ENCODE data around the gene CTIF.
"Not testable (repeated sequence)": the region's sequence is repeated elsewhere in the genome, so short reads cannot be mapped to it uniquely, and the experiment has no call there.

CTIF gene

GRCh38 chr18:48804856-48805610 is 266.2 kb downstream of the CTIF start:
- DNase-seq (ENCODE audit: low spot score): no peak

DNA sequence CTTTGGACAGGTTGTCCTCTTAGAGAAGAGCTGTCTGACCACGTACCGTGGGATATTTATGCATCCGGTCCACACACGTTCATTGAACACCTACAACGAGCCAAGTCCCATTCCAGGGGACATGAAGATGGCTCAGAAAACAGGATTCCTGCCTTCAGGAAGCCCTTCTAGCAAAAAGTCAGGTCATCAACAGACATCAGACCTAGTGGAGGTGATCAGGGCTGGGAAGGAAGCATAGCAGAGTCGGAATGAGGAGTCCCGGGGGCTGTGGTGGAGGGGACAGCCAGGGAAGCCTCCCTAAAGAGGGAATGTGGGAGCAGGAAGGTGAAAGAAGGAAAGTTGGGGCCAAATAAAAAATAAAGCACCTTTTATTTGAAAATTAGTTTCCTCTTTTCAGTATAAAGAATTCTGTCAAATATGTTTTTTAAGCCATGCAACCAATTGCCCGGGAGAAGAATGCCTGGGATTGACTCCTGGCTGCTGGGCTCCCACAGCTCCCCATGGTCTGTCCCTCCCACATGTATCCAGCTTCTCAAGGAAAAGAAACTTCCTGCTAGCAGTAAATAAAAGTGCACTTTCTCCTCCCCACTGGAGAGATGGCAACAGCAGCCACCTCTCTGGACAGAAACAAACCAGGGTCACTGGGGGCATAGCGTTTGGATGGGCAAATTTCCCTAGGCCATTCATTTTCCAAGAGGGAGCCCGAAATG is 267.1 kb downstream of the CTIF start:
- no peak for DNase-seq (ENCODE audit: low spot score)

- no peak for DNase-seq (ENCODE audit: low spot score)
Measured at GRCh38 chr18:48806551-48807261, 267.9 kb downstream of the CTIF start.

DNA sequence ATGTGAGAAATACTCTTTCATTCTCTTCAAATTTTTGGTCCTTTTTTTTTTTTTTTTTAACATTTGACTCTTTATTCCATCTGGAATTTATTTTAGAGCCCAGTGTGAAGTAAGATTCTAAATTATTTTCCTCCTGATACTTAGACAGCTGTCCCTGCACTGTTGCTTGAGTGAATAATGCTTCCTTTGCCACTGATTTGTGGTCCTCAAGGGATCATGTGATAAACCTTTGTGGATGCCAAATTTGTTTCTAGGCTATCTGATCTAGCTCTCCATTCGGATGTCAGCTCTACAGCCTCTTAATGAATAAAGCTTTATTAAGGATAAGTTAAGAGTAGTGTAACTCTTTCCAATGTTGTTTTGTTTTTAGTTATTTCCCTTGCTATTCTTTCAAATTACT is 269.6 kb downstream of the CTIF start:
- DNase-seq (ENCODE audit: low spot score): no peak

GRCh38 chr18:48809365-48809764 is 270.5 kb downstream of the CTIF start:
- no peak for DNase-seq (ENCODE audit: low spot score)

GRCh38 chr18:48810805-48811204 is 272.0 kb downstream of the CTIF start:
- no peak for DNase-seq (ENCODE audit: low spot score)

GRCh38 chr18:48811401-48811800 is 272.6 kb downstream of the CTIF start:
- no peak for DNase-seq (ENCODE audit: low spot score)

DNA sequence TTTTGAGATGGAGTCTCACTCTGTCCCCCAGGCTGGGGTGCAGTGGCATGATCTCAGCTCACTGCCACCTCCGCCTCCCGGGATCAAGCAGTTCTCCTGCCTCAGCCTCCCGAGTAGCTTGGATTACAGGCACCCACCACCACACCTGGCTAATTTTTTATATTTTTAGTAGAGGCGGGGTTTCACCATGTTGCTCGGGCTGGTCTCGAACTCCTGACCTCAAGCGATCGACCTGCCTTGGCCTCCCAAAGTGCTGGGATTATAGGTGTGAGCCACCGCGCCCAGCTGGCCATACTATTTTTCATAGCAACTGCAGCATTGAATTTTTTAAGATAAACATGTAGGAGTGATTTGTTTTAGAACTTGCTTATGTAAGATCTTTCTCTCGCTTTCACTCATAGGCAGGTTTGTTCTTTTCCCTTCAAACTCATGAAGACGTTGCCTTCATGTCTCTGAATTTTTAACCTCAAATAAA is 273.2 kb downstream of the CTIF start:
- DNase-seq (ENCODE audit: low spot score): not testable (repeated sequence)

DNA sequence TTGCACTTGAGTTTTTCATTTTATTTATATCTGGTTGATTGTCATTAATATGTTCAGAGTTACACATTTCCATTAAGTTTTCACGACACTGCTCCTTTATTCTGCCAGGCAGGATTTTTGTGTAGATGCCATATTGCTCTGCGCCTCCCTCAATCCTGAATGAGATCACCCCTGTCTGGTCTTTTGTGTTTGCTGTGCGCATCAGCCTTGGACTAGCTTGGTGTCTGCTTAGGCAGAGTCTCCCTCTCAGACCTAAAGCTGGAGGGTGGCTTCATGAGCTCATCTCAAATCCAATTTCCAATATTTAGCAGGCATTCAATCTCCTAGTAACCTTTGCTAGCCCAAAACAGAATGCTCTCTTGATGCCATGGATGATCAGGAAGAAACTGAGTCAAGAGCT is 274.5 kb downstream of the CTIF start:
- no peak for DNase-seq (ENCODE audit: low spot score)

- no peak for DNase-seq (ENCODE audit: low spot score)
Measured at GRCh38 chr18:48813833-48814489, 275.1 kb downstream of the CTIF start.

DNA sequence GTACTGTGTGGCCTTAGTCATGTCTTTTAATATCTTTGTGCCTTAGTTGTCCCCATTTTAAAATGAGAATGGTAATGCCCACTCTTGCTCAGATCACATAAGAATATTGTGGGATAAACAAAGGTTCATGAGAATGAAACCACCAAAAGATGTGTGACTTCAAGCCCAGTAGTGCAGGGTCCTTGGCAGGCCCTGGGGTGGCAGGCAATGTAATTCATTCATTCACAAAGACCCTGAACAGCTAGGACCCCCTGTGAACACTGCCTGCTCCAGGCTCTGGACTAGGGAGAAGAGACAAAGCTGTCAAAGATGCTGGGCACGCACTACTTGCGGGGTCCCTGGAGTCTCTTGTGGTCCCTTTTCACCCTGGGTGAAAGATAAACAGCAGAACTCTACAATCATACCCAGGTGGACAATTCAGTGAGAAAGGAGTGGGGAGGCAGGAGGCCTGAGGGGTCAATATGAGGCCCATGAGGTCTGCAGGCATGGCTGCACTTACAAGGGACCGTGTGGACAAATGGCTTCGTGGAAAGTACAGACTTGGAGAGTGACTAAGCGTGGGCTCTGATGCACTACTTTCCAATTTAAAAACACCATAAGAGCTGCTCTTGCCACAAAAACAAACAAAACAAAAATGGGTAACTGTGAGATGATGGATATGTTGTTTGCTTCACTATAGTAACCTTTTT is 275.8 kb downstream of the CTIF start:
- DNase-seq (ENCODE audit: low spot score): no peak

- no peak for DNase-seq (ENCODE audit: low spot score)
Measured at GRCh38 chr18:48815179-48815515, 276.3 kb downstream of the CTIF start.

DNA sequence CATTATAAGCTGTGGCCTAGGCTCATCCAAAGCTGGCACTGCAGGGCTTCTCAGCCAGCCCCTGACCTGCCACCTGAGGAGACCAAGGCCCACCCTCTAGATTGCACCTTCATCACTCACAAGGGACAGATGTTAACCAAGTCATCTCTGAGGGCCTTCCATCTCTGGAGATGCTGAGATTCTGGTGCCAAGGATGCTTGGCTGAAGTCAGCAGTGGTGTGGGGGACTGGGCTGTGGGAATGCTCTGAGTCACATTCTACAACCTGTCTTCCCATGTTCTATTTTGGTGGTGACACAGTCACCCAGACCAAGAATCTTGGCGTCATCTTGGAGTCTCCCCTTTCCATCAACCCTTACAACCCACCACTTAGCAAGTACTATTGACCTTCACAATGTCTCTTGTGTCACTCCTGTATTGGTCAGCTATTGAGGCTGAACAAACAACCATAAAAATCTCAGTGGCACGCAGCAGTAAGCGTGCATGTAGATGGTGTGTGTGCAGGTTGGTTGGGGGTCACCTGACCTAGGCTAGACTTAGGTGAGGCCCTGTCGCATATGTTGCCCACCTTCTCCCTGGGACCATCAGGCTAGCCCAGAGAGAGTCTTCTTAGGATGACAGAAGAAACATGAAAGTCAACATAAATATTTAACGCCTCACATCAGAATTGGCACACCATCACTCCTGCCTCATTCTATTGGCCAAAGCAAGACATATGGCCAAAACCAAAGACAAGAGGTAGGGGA is 276.9 kb downstream of the CTIF start:
- no peak for DNase-seq (ENCODE audit: low spot score)

DNA sequence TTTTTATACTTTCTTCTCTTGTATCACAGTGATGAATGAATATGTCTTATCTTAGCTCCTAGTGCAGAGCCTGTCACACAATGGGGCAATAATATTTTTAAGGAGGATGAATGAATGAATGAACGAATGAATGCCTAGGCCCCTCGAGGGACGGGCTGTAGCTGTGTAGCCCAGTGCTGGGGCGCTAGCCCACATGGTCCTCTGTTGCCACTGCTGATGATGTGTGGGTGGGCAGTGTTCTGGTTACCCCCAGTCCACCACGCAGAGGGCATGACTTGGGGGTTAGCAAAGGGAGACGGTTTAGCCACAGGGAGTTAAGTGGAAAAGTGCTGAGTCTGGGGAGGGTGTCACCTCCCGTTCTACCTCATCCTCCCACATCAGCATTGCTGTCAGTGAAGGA is 277.7 kb downstream of the CTIF start:
- DNase-seq (ENCODE audit: low spot score): no peak

- no peak for DNase-seq (ENCODE audit: low spot score)
Measured at GRCh38 chr18:48817021-48817461, 278.2 kb downstream of the CTIF start.

- no peak for DNase-seq (ENCODE audit: low spot score)
Measured at GRCh38 chr18:48818329-48819254, 279.8 kb downstream of the CTIF start.

GRCh38 chr18:48819276-48819675 is 280.4 kb downstream of the CTIF start:
- DNase-seq (ENCODE audit: low spot score): no peak

DNA sequence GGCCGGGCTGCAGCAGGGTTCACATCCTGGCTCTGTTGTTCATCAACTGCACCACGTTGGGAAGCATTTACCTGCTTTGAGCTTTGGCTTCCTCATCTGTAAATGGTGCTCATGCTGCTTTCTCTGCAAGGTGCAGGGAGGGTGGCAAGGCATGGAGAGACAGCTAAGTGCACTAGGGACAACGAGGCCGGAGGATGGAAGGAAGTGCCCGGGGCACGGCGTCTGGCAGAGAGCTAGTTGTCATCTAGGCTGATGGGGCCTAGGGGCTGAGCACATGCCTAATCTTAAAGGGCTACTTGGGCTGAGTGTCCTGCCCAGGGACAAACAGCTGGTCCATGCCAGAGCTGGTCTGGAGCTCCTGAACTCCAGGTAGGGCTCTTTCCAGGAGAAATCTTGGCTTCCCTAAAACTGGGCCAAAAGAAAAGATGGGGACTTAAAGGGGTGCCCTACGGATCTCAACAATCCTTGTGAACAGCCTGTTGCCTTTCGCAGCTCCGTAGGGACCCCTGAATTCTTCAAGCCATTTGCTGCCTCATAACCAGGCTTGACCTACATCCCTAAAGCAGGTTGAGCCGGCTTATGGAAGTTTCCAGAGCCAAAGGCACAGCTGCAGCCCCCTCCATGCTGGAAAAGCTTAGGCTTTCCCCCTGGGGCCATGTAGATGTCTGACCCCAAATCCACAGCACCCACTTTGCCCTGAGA is 281.1 kb downstream of the CTIF start:
- no peak for DNase-seq (ENCODE audit: low spot score)

Measured in globus pallidus (tissue), 1 donor.